ENCODE results near the gene OR8U1.

- TF ChIP-seq CTCF (IDR thresholded peaks at IDR 0.05) (no peak), POLR2A (IDR thresholded peaks at IDR 0.05) (no peak)
These were observed 19.0 kb downstream of the OR8U1 start for GRCh38 chr11:56394381-56394780.

Data from esophagus squamous epithelium (tissue), 4 donors.